Endothelial cell of umbilical vein (primary cell): ENCODE measurements around the gene NXPH4. TPM values are rescaled to one million over a fixed set of nuclear protein-coding genes. Genes with fewer than 3 reads are reported as not detected.

Experiments
- BruUV-seq: library from RNA; stranded (reverse); fragments of 400-500 nt; replicated peaks from 2 replicates; lab custom pipeline; 2021; lab: Mats Ljungman, UMichigan
- CTCF ChIA-PET: fragments of 300-600, 350-600 bp; sonication (Branson Sonifier 250); formaldehyde crosslinking; loops from one replicate; lab custom pipeline; 2021; ENCODE audit warnings: antibody characterized with exemption, inconsistent platforms; lab: Charles Lee
- POLR2A ChIA-PET: fragments of 300-600, 350-600 bp; sonication (Branson Sonifier 250); formaldehyde crosslinking; loops from one replicate; lab custom pipeline; 2021; ENCODE audit warnings: antibody characterized with exemption, inconsistent platforms; lab: Charles Lee
- DNase-seq: peaks from one replicate; pipeline ENCODE4 v3.0.0-alpha.2; 2011; ENCODE audit warnings: low read depth, low spot score
- FAIRE-seq: peaks from 2 replicates; lab custom pipeline; 2011; peaks lifted over from hg19 to GRCh38; lab: Jason Lieb, UNC
- H2AFZ ChIP-seq: 2 replicates; pipeline ENCODE4 v1.6.0; 2012; ENCODE audit warnings: low read depth, low read length, control low read depth, inconsistent platforms
- H3K27ac ChIP-seq: 2 replicates; pipeline ENCODE4 v1.5.1; 2011; ENCODE audit warnings: low read depth, mild to moderate bottlenecking, control low read depth, low read length, moderate library complexity; ENCODE audit not compliant: insufficient read depth
- H3K27me3 ChIP-seq, 2 experiments: 2 replicates each; pipeline versions ENCODE4 v1.6.0 to v1.6.1; 2011; ENCODE audit warnings: low read length in 2 of 2, mixed read lengths in 1 of 2; ENCODE audit not compliant: control insufficient read depth in 2 of 2, insufficient read depth in 2 of 2
- H3K36me3 ChIP-seq, 2 experiments: 2 replicates in 1 of 2; 3 replicates in 1 of 2; pipeline ENCODE4 v1.5.1; 2011; ENCODE audit warnings: low read length in 2 of 2, mild to moderate bottlenecking in 1 of 2, moderate library complexity in 1 of 2; ENCODE audit not compliant: control insufficient read depth in 2 of 2, insufficient read depth in 2 of 2; ENCODE audit errors: extremely low read depth in 1 of 2
- H3K4me1 ChIP-seq: 3 replicates; pipeline ENCODE4 v1.5.1; 2011; ENCODE audit warnings: mild to moderate bottlenecking, low read length; ENCODE audit not compliant: control insufficient read depth, insufficient read depth; ENCODE audit errors: extremely low read depth
- H3K4me2 ChIP-seq: 2 replicates; pipeline ENCODE4 v1.6.1; 2011; ENCODE audit warnings: low read length, control low read depth, mixed read lengths; ENCODE audit not compliant: insufficient read depth
- H3K4me3 ChIP-seq, 3 experiments: fragments of 200-600 bp in 1 of 3; sonication (generic), shearing (Covaris generic) in 1 of 3; replicated peaks in 1 of 3; 2 replicates each; pipeline ENCODE4 v1.5.1; 2011 to 2016; ENCODE audit warnings: control low read depth in 3 of 3, low read length in 3 of 3, mild to moderate bottlenecking in 2 of 3, inconsistent platforms in 1 of 3, low read depth in 1 of 3, moderate library complexity in 1 of 3; ENCODE audit not compliant: insufficient read depth in 1 of 3
- H3K79me2 ChIP-seq: 2 replicates; pipeline ENCODE4 v1.6.0; 2012; ENCODE audit warnings: low read length, inconsistent platforms; ENCODE audit not compliant: control insufficient read depth, insufficient read depth
- H3K9ac ChIP-seq: replicated peaks from 2 replicates; pipeline ENCODE3; 2011; ENCODE audit warnings: low read length, control low read depth; ENCODE audit not compliant: insufficient read depth; ENCODE audit errors: extremely low read depth
- H3K9me1 ChIP-seq: replicated peaks from 3 replicates; pipeline ENCODE4 v1.6.0; 2011; ENCODE audit warnings: mild to moderate bottlenecking, low read length; ENCODE audit not compliant: control insufficient read depth, insufficient read depth; ENCODE audit errors: extremely low read depth
- H3K9me3 ChIP-seq: replicated peaks from 2 replicates; pipeline ENCODE4 v1.5.1; 2012; ENCODE audit warnings: low read length, inconsistent platforms; ENCODE audit not compliant: control insufficient read depth, insufficient read depth
- H4K20me1 ChIP-seq: replicated peaks from 2 replicates; pipeline ENCODE3; 2011; ENCODE audit warnings: mild to moderate bottlenecking, low read length; ENCODE audit not compliant: control insufficient read depth, insufficient read depth; ENCODE audit errors: extremely low read depth
- CTCF ChIP-seq, 2 donors: IDR thresholded peaks; 1 replicate in 1 of 2; 2 replicates in 1 of 2; pipeline ENCODE4 v1.5.1; 2011; ENCODE audit warnings: low read length in 2 of 2, mild to moderate bottlenecking in 2 of 2, moderate library complexity in 2 of 2, control low read depth in 1 of 2, inconsistent platforms in 1 of 2, low read depth in 1 of 2; ENCODE audit not compliant: insufficient read depth in 1 of 2; ENCODE audit errors: extremely low read depth in 1 of 2
- EZH2 ChIP-seq: IDR thresholded peaks from 2 replicates; pipeline ENCODE4 v1.6.1; 2012; ENCODE audit warnings: borderline replicate concordance, low read depth, mild to moderate bottlenecking, moderate library complexity, low read length, inconsistent platforms; ENCODE audit not compliant: severe bottlenecking
- FOS ChIP-seq: IDR thresholded peaks from 2 replicates; pipeline ENCODE4 v1.6.1; 2011; ENCODE audit warnings: mild to moderate bottlenecking, low read length, moderate library complexity, borderline replicate concordance; ENCODE audit not compliant: insufficient read depth
- GATA2 ChIP-seq: IDR thresholded peaks from 2 replicates; pipeline ENCODE4 v1.7.0; 2011; ENCODE audit warnings: low read depth, mild to moderate bottlenecking, moderate library complexity, mixed read lengths, low read length; ENCODE audit not compliant: insufficient read length, insufficient read depth
- JUN ChIP-seq: IDR thresholded peaks from 2 replicates; pipeline ENCODE4 v1.6.1; 2011; ENCODE audit warnings: borderline replicate concordance, low read depth; ENCODE audit not compliant: insufficient read length, insufficient read depth
- MAX ChIP-seq: IDR thresholded peaks from 2 replicates; pipeline ENCODE4 v1.6.1; 2011; ENCODE audit not compliant: insufficient read depth, insufficient read length
- MYC ChIP-seq: IDR thresholded peaks from one replicate; pipeline ENCODE4 v1.6.1; 2011; ENCODE audit warnings: mild to moderate bottlenecking, low read depth, low read length
- POLR2A ChIP-seq: IDR thresholded peaks from 2 replicates; pipeline ENCODE4 v1.6.1; 2012; ENCODE audit warnings: low read depth, mild to moderate bottlenecking, control low read depth, low read length
- POLR2AphosphoS5 ChIP-seq: IDR thresholded peaks from 2 replicates; pipeline ENCODE4 v1.6.1; 2012; ENCODE audit warnings: low read depth, mild to moderate bottlenecking, control low read depth, low read length, moderate library complexity; ENCODE audit not compliant: insufficient read depth
- dilution Hi-C: fragments of 300-500 bp; cut with MboI; formaldehyde crosslinking; loops from one replicate; pipeline ENCODE4 v1.15.0; 2019; ENCODE audit warnings: low sequenced_read_pairs; ENCODE audit not compliant: extremely low pct_ligation_motif_present
- intact Hi-C: fragments of 100-400 bp; cut with micrococcal nuclease; formaldehyde crosslinking; loops from one replicate; pipeline ENCODE4 v1.10.0; 2022
- polyA plus RNA-seq, 4 experiments: library from polyadenylated mRNA; depleted of rRNA in 3 of 4; stranded (reverse) in 3 of 4; unstranded in 1 of 4; fragments of >200 nt; gene quantifications; 2 replicates each; pipeline versions ENCODE4 v1.2.1 to v1.2.3, GENCODE V29; 2011 to 2012; ENCODE audit warnings: missing spikeins in 1 of 4
- total RNA-seq: library from RNA; stranded (reverse); gene quantifications from 2 replicates; pipeline ENCODE4 v1.2.3, GENCODE V29; 2021

NXPH4 gene
- total and polyA plus RNA-seq, 2 donors (not counting 3 experiments of a cell fraction or from before 2014, with no cell fraction given) = 0.07 TPM; not detected in 1

GRCh38 chr12:57208631-57209282 lies 7.8 kb upstream of the NXPH4 start:
- no peak overlapping the region for H3K4me2 ChIP-seq
- DNase-seq (no peak), FAIRE-seq (no peak)

GRCh38 chr12:57209916-57210315 lies 6.7 kb upstream of the NXPH4 start:
- TF ChIP-seq JUN (no peak), MYC (no peak), POLR2A (no peak), MAX (no peak), EZH2 (no peak), CTCF (IDR thresholded peaks at IDR 0.05; ENCODE audit: extremely low read depth in 1 of 2, insufficient read depth in 1 of 2, low read depth in 1 of 2, low read length in 2 of 2) (no peak), FOS (no peak), GATA2 (no peak), POLR2AphosphoS5 (no peak)
- DNase-seq (no peak), FAIRE-seq (no peak)
- Histone ChIP-seq H3K4me1 (peaks cover 2% of the 10 kb centered on the region), H3K27me3 (peaks cover 10 to 12% of the 10 kb centered on the region in 2 experiments), H4K20me1 (no peaks in the 10 kb centered on the region), H3K79me2 (no peaks in the 10 kb centered on the region), H3K9me1 (no peaks in the 10 kb centered on the region), H3K9me3 (no peaks in the 10 kb centered on the region), H3K4me2 (no peak overlapping the region), H3K36me3 (no peaks in the 10 kb centered on the region), H2AFZ (no peak overlapping the region), H3K27ac (no peak overlapping the region), H3K4me3 (no peak overlapping the region), H3K9ac (no peak overlapping the region)
- BruUV-seq = no TSS peak
- dilution Hi-C loops = no loop called here
- ChIA-PET POLR2A (no interaction called here), CTCF (interaction anchor here (3.8 kb wide), 1 partner anchor 32 kb away, joined by 13 read pairs; no protein-coding TSS in a partner anchor)
- intact Hi-C loops = no loop called here

More at GRCh38 chr12:57208631-57209282, 7.8 kb upstream of the NXPH4 start:
- no peaks in the 10 kb centered on the region for H3K9me3 ChIP-seq
- no peaks in the 10 kb centered on the region for H3K79me2 ChIP-seq
- H3K9me1 ChIP-seq = no peaks in the 10 kb centered on the region
- ChIA-PET CTCF (interaction anchor here (3.8 kb wide), 1 partner anchor 34 kb away, joined by 13 read pairs; no protein-coding TSS in a partner anchor), POLR2A (no interaction called here)
- no peaks in the 10 kb centered on the region for H4K20me1 ChIP-seq
- no peak overlapping the region for H3K27ac ChIP-seq
- H3K4me3 ChIP-seq = no peak overlapping the region
- H2AFZ ChIP-seq = no peak overlapping the region
- H3K27me3 ChIP-seq = peaks cover 2 to 3% of the 10 kb centered on the region in 2 experiments
- H3K4me1 ChIP-seq = peaks cover 2% of the 10 kb centered on the region
- no peaks in the 10 kb centered on the region for H3K36me3 ChIP-seq
- BruUV-seq = no TSS peak
- intact Hi-C loops (no loop called here), dilution Hi-C loops (no loop called here)
- H3K9ac ChIP-seq = no peak overlapping the region
- TF ChIP-seq POLR2AphosphoS5 (no peak), EZH2 (no peak), FOS (no peak), GATA2 (no peak), MYC (no peak), MAX (no peak)
